Activated effector memory CD4-positive, alpha-beta T cell treated with anti-CD3 and anti-CD28 coated beads, Interleukin-2, amount 50 U/mL, for 16 hours (primary cell): ENCODE results near the gene TIGIT.
"Not testable (repeated sequence)": the region's sequence is repeated elsewhere in the genome, so short reads cannot be mapped to it uniquely, and the experiment has no call there.

Experiments used
- DNase-seq: peaks from one replicate; pipeline ENCODE4 v3.0.0-alpha.2; 2020

The TIGIT gene

GRCh38 chr3:114293838-114294535 lies at the start of gene TIGIT:
Gene TIGIT, plus strand, starts transcription at chr3:114294028. Its CDS starts 34 bp downstream, at chr3:114294062.
- peak; percentile 74 for DNase-seq

DNA sequence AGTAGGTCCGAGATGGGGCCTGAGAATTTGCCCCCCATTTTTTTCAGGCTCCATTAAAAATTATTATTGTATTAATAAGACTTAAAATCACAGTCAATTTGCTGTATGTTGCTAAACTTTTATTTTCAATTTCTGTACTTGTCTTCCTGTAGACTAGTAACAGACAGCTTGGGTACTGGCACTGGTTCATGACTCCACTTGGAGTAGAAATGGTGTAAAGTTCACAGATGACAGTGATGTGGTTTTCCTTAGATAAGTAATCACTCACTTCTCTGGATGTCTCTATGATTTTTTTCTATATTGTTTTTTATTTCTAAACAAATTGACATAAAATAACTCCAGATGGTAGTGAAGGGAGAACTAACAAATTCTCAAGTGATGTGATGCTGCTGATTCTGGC lies 40.9 kb upstream of the TIGIT start:
- DNase-seq, result no peak

DNA sequence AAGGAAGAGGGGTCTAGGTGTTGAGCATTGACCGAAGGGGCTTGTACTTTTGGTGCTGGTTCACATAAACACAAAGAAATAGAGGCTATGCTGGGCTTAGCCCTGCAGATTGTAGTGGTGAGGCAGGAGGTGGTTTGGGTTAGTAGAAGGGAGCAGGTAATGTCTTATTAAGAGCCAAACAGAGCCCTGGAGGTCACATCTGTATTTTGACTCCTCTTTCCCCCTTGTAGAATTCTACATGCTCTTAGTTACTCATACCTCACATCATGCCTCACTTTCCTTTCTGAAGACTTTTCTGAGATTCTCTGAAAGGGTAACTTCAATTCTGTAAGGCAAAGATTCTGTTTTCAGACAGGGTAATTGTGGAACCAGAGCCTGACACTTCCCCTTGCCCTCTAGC lies 40.3 kb upstream of the TIGIT start:
- DNase-seq, result no peak

DNA sequence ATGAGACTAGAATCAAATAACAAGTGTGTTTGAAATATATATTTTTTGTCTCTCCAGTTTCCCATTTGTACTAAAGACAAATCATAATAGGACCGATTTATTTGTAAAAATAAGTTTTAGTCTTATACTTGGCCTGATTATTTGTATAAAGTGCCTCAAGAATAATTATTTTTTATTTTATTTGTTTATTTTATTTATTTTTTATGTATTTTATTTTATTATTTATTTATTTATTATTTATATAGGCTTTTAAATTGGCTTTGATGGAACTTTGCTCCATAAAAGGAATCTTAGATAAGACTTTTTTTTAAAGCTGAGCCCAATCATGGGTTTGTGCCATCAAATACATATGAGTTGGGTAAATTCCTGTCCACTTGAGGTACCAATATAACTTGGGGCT lies 34.3 kb upstream of the TIGIT start:
- DNase-seq, result no peak

GRCh38 chr3:114260152-114260551 lies 33.7 kb upstream of the TIGIT start:
- no peak for DNase-seq

DNA sequence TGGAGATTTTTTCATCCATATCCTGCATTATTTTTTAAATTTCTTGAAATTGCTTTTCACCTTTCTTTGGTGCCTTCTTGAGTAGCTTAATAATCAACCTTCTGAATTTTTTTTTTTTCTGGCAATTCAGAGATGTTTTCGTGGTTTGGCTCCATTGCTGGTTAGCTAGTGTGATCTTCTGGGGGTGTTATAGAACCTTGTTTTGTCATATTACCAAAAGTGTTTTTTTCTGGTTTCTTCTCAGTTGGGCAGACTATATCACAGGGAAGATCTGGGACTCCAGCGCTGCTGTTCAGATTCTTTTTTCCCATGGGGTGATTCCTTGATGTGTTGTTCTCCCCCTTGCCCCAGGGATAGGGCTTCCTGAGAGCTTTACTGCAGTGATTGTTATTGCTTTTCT lies 23.8 kb upstream of the TIGIT start:
- DNase-seq, result no peak

DNA sequence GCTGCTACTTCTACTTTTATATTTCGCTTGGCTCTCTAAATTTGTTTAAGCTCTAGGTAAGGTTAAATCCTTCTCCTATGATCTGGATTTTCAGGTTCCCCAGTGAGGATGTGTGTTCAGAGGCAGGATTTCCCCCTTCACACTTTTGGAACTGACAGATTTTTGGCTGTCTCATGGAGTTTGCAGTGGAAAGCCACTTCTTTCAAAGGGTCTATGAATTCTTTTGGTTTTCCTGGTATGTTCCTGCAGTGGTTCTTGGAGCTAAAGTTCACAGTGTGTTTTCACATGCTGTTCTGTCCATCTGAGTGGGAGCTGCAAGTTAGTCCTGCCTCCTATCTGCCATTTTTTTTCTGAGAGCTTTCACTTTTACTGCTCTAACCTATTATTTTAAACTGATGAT lies 21.6 kb upstream of the TIGIT start:
- no peak for DNase-seq

DNA sequence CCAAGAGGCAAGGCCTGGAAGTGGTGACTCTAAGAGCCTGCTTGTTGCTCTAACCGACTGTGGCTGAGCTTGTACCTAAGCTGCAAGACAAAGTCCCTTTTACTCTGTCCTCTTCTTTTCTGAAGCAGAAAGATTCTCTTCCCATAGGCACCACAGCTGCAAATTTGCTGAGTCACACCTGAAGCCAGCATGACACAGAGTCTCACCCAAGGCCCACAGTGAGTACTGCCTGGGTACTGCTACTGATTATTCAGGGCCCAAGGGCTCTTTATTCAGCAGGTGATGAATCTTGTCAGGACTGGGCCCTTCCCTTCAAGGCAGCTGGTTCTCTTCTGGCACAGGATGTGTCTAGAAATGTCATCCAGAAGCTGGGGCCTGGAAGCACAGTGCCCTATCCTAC lies 18.9 kb upstream of the TIGIT start:
- DNase-seq, result no peak

GRCh38 chr3:114276856-114277255 lies 17.0 kb upstream of the TIGIT start:
- DNase-seq, result not testable (repeated sequence)

DNA sequence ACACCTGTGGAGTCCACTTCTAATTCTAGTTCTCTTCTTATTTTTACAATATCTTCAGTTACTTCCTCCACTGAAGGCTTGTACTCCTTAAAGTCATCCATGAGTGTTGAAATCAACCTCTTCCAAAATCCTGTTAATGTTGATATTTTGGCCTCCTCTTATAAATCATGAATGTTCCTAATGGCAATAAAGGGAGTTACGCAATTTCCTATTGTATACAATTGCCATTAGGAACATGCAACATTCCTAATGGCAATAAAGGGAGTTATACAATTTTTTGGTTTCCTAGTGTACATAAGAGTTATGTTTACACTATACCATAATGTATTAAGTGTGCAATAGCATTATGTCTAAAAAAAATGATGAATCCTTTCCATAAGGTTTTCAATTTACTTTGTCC lies 9.2 kb upstream of the TIGIT start:
- no peak for DNase-seq

DNA sequence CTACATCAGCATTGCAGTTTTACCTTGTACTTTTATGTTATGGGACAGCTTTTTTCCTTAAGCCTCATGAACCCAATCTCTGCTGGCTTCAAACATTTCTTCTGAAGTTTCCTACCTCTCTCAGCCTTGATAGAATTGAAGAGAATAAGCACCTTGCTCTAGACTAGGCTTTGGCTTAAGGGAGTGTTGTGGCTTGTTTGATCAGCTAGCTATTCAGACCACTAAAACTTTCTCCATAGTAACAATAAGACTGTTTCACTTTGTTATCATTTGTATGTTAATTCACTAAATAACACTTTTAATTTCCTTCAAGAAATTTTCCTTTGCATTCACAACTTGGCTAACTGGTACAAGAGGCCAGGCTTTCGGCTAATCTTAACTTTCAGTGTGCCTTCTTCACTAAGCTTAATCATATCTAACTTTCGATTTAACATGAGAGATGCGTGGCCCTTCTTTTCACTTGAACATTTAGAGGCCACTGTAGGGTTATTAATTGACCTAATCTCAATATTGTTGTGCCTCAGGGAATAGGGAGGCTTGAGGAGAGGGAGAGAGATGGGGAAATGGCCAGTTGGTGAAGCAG lies 8.1 kb upstream of the TIGIT start:
- no peak for DNase-seq

DNA sequence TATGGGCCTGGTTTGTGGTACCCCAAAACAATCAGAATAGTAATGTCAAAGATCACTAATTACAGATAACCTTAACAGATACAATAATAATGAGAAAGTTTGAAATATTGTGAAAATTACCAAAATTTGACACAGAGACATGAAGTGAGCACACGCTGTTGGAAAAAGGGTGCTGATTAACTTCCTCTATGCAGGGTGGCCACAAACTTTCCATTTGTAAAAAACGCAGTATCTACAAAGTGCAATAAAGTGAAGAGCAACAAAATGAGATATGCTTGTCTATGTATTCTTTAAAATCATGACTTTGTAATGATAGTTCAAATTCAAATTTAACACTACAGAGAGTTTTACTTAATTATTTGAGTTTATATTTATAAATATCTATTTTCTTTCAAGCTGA lies 7.6 kb upstream of the TIGIT start:
- no peak for DNase-seq

DNA sequence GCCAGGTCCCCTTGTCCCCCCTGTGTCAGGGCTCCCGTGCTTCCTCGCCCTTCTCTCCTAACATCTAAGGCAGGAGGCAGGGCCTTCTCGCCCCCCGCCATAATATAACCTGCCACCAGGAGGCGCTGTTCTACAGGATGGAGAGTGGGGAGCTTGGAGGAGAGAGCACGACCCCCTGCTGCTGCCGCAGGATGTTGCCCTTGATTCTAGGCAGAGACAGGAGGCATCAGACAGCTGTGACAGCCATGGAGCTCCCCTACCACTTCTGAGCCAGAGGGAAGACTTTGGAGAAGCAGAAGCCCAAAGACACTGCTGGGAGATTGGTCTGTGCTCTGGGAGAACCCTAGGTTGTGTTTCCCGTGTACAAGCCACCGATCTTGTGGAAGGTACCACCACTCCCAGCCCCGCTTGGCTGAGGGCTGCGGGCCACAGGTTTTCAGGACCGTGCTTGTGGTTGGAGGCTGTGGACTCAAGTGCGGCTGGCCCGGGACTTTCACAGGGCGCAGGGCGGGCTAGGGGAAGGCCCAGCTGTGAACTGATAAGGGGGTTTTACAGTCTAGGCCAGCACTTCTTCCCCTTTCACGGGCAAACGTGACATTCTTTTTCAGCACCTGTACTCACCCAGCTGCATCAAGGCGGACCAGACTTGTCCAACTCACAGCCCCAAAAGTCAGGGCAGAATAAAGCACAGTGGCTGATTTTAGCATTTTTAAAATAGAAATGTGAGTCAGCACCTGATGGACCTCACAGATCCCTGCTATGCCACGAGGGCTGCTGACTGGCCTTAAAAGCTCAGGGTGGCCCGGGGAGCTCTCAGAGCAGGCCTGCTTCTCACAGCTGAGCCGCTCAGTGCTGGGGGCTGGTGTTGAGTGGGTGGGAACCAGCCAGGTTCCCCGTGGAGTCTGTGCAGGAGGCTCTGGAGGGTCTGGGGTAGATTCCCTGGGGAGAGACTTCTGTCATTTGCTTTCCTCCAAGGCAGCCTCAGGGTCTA lies 2.6 kb upstream of the TIGIT start:
- peak; percentile 97 for DNase-seq

DNA sequence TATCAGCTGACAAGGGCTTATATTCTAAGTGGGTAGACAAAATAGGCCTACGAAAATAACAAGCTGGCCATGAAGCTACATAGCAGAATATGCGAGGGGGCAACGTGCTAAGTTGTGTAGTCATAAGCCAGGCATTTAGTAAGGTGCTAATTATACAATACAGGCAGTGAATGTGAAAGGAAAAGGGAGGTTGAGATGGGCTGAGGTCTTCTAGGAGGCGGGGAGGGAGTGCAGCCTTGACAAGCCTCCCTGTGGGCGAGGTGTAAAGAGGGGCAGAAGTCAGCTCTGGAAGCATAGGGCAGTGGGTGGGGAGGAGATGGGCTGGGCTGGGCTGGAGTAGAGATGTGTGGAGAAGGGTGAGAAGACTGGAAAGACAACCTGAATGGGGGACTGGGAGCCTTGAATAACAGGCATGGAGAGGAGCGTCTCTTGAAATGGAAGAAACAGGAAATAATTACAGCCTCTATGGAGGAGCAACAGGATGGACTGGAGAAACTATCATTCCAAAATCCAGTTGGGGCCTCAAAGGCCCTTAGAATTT lies 1.2 kb downstream of the TIGIT start:
- peak; percentile 79 for DNase-seq

DNA sequence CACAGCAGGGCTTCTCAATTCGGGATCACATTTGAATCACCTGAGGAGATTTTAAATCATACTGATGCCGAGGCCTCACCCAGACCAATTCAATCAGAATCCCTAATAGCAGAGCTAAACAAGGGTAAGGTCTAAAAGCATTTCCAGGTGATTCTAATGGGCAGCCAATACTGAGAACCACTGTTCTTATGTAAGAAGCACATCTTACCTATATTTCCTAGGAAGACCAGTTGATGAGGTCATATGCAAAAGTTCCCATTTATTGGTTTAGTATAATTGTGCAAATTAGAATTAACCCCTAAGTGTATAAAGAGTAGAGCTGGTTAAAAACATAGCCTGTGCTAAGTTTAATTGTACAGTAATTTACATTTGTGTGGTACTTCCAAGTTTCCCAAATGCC lies 2.1 kb downstream of the TIGIT start:
- no peak for DNase-seq

DNA sequence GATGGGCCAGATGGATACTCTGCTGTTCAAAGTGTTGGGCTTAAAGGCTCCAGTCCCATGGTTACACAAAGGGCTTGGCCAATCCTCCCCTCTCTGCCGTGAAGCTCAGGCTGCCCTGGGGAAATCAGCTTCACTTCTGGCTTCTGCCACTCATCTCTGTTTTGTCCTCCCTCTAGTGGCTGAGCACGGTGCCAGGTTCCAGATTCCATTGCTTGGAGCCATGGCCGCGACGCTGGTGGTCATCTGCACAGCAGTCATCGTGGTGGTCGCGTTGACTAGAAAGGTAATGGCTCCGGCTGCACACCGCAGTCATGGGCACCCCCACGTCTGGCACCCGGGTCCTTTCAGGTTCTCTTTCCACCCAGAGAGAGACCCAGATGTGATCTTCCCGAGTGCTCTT lies 5.6 kb downstream of the TIGIT start:
- peak; percentile 79 for DNase-seq

DNA sequence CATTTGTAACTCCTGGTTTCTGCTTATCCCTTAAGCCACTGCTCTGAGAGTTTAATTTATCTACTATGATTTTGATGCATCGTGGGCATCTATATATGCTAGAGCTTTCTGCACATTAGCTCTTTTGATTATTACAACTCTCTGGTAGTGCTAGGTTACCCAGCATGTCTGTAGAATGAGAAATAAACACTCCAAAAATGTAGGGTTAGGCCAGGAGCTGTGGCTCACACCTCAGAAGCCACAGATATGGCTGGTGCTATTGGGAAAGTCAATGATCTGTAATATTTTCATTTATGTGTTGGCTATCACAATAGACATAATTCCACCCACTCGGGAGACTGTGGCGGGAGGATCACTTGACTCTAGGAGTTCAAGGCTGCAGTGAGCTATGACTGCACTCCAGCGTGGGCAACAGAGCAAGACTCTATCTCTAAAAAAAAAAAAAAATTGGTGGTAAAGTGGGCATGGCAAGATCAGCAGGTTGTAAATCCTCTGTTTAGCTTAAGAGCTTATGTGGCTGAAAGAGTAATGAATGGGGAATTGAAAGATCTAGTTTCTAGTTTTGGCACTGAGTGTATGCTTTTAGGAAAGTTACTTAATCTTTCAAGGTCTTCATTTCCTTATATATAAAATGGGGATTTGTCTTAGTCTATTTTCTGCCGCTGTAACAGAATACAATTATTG lies 6.3 kb downstream of the TIGIT start:
- DNase-seq, result no peak

DNA sequence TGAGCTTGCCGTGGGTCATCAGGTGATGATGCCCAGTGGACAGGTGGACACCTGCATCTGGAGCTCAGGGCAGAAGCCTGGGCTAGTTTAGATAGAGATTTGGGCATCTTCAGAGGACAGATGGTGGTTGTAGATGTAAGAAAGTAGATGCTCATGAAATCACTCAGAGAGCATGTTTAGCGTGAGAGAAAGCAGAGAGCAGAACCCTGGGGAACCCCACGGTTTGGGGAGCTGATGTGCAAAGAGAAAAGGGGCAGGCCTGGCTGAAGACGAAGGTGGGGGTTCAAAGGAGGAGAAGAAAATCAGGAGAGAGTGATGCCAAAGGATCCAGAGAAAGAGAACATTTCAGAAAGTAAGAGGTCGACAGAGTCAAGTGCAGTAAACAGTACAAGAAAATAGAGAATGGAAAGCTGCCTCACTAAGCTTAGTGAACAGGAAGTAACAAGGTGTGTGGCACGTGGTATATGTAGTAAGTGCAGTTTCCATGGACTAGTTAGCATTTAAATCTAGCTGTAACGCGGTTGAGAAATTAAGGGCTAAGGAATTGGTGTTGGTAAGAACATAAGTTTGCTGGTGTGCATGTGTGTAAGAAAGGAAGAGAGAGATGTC lies 13.5 kb downstream of the TIGIT start:
- DNase-seq, result peak; percentile 83

DNA sequence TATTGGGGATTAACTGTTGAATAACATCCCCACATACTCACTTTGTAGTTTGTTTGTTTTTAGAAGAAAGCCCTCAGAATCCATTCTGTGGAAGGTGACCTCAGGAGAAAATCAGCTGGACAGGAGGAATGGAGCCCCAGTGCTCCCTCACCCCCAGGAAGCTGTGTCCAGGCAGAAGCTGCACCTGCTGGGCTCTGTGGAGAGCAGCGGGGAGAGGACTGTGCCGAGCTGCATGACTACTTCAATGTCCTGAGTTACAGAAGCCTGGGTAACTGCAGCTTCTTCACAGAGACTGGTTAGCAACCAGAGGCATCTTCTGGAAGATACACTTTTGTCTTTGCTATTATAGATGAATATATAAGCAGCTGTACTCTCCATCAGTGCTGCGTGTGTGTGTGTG lies 14.0 kb downstream of the TIGIT start:
- no peak for DNase-seq

DNA sequence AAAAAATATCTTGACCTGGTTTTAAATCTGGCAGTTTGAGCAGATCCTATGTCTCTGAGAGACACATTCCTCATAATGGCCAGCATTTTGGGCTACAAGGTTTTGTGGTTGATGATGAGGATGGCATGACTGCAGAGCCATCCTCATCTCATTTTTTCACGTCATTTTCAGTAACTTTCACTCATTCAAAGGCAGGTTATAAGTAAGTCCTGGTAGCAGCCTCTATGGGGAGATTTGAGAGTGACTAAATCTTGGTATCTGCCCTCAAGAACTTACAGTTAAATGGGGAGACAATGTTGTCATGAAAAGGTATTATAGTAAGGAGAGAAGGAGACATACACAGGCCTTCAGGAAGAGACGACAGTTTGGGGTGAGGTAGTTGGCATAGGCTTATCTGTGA lies 14.5 kb downstream of the TIGIT start:
- no peak for DNase-seq

DNA sequence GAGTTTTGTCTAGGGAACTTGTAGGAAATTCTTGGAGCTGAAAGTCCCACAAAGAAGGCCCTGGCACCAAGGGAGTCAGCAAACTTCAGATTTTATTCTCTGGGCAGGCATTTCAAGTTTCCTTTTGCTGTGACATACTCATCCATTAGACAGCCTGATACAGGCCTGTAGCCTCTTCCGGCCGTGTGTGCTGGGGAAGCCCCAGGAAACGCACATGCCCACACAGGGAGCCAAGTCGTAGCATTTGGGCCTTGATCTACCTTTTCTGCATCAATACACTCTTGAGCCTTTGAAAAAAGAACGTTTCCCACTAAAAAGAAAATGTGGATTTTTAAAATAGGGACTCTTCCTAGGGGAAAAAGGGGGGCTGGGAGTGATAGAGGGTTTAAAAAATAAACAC lies 15.0 kb downstream of the TIGIT start:
- DNase-seq, result peak; percentile 90

- no peak for DNase-seq
These were observed 16.9 kb downstream of the TIGIT start for GRCh38 chr3:114310695-114311094.
